GM11168 (cell line): ENCODE data around the gene GALNT10.
"Not testable (repeated sequence)": the region's sequence is repeated elsewhere in the genome, so short reads cannot be mapped to it uniquely, and the experiment has no call there.

Experiments used
- in situ Hi-C: fragments of 300-500 bp; cut with MboI; formaldehyde crosslinking; loops from one replicate; pipeline ENCODE4 v1.12.0; 2022; ENCODE audit warnings: low sequenced_read_pairs; ENCODE audit not compliant: unreplicated experiment

The GALNT10 gene

DNA sequence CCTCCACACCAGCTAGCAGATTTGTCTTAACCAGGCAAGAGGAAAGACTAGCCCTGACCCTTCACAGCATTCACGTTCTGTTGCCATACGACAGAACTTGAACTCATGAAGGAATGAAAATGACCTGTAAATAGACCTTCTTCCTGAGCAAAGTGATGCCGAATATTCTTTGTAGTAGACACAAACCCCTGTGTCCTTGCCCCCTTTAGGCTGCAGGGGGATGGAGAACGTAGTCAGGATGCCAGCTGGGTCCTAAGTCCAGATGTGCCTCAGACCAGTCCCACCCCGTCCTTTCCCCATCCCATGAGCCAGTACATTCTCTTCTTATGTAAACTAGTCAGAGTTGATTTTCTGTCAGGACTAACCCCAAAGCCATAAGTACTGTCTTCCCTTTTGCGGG lies 151.1 kb downstream of the GALNT10 start:
- in situ Hi-C loops: no loop called here

DNA sequence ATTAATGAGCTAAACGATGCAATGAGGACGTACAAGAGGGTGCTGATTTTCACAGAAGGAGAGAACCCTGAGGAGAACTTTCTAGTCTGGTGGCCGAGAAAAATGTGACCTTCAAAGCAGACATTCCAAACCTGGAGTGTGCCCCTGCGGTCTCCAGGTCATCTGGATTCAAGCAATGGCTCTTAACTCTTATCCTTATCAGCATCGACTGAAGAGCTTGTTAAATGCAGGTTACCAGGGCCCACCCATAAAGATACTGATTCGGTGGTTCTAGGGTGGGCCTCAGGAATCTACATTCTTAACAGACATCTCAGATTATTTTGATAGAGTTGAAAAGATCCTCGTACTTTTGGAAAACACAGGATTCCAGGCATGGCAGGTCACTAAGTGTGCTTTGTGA lies 151.7 kb downstream of the GALNT10 start:
- in situ Hi-C loops: no loop called here

DNA sequence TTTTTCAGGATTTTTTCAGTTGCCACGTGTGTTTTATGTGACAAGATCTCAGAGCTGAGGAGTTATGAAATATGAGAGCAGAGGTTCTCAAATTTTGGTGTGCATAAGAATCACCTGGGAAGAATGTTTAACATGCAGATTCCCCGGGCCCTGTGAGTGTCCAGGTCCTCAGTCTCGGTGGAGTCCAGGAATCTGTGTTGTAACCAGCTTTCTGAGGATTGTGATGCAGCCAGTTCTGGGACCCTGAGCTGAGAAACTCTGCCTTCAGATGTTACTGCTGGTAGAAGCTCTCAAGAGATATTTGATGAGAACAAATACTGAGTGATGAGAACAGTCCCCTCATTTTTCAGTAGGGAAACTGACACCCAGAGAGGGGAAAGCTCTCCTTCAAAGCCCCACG lies 152.4 kb downstream of the GALNT10 start:
- in situ Hi-C loops: no loop called here

DNA sequence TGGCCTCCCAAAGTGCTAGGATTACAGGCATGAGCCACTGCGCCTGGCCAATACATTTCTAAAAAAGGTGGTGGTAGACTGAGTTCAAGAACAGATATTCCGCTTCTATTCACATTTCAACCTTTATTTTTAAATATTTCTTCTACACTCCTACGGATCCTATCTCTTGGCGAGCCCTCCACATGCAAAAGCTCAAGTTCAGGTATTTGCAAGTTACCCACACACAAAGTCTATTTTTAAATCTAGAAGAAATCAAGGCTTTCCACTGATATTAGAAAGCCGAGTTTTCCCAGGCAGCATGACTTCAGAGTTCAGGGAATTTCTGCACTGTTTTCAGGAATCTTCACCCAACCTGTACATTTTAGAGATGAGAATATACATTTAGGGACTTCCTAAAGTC lies 153.9 kb downstream of the GALNT10 start:
- in situ Hi-C loops: no loop called here

DNA sequence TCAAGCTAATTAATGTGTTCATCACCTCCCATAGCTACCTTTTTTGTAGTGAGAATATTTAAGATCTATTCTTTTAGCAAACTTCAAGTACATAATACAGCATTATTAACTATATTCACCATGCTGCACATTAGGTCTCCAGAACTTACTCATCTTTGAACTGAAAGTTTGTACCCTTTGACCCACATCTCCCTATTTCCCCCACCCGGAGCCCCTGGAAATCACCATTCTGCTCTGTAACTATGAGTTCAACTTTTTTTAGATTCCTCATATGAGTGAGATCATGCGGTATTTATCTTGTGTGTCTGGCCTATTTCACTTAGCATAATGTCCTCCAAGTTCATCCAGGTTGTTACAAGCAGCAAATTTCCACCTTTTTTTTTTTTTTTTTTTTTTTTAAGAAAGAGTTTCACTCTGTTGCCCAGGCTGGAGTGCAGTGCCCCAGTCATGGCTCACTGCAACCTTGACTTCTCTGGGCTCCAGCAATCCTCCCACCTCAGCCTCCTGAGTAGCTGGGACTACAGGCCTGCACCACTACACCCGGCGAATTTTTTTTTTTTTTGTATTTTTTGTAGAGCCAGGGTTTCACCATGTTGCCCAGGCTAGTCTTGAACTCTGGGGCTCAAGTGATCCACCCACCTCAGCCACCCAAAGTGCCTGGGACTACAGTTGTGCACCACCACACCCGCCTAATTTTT lies 154.9 kb downstream of the GALNT10 start:
- in situ Hi-C loops: no loop called here

DNA sequence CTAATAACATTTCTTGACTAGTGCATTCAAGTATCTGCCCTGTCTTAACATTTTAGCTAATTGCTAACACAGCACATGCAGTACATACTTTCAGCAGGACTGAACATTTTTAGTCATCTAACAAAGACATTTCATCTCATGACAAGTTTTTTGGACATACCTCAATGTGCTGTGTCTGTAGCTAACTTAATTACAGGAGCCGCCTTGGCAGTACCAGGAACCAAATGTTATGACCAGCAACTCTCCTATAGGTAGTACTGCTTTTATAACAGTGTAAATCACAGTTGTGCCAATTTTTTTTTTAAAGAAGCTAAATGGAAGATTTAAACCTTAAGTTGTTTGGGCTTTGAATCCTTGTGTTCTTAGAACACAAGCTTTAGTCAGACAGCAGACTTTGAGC lies 155.9 kb downstream of the GALNT10 start:
- in situ Hi-C loops: no loop called here

DNA sequence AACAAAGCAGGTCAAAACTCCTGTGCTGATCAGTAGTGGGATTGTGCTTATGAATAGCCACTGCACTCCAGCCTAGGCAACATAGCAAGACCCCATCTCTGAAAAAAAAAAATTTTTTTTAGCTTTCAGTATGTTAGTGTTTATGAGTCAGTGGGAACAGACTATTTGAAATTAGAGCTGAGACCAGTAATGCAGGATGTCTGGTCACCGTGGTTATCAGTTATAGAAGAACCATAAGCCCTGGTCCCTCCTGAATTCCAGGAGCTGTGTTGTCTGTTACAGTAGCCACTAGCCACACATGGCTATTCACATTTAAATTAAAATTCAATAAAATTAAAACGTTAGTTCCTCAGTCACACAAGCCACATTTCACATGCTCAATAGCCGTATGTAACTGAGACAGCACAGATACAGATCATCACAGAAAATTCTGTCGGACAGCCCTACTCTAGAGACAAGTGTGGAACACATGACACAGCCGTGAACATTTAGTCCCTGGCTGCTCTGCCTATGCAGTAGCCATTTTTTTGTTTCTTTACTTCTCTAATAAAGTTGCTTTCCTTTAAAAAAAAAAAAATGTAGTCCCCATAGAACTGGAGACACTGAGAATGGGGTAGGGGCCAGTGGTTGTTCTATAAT lies 159.2 kb downstream of the GALNT10 start:
- in situ Hi-C loops: no loop called here

DNA sequence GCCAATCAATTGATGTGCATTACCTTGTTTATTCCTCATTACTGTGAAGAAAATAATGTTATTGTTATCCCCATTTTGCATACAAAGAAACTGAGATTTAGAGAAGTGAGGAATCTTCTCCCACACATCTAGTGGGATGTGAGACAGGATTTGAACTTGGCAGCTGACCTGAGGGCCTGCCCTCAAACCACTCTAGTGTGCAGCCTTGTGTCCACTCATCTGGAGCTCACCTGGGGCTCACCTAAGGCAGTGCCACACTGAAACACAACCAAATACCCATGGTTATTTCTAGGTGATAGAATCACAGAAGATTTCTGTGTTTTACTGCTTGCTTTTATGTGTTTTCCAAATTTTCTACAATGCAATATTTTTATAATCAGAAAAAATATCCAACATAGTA lies 160.6 kb downstream of the GALNT10 start:
- in situ Hi-C loops: no loop called here

DNA sequence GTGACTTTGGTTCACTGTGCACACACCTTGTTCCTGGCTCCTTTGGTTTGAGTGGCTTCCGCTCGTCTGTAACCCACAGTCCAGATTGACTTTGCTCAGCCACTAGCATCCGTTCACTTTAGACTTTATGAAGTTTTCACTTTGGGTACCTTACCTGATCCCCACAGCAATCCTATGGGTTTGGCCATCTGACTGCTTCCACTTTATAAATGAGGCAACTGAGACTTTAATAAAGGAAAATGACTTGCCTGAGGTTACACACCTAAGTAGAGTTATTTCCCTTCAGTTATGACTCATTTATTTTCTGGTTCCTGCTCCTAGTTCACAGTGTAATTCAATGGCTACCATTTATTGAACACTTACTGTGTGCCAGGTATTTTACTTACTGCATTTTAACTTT lies 161.0 kb downstream of the GALNT10 start:
- in situ Hi-C loops: no loop called here

DNA sequence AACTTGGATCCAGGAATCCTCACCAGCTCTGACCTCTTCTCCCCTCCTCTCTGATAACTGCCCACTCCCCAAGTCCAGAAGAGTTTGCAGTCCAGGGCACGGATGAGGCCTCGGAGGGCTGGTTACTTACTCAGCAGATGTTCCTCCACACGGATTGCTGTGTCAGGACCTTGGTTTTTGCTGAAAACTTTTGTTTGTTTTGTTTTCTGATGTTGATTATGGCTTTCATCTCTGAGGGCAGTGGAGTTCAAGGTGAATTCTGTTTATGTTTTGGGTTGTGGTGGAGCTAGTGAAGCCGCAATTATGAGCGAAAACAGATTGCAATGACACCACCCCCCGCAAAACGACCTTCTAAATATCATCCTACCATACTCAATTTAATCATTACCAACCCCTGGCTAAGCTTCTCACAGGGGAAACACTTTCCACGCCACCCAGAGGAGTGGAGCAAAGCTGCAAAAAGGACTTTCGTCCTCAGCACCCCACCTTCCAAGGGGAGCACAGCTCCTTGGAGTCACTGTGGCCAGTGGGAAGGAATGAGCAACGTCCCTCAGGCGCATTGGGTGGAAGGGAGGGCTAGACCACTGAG lies 162.5 kb downstream of the GALNT10 start:
- in situ Hi-C loops: no loop called here

DNA sequence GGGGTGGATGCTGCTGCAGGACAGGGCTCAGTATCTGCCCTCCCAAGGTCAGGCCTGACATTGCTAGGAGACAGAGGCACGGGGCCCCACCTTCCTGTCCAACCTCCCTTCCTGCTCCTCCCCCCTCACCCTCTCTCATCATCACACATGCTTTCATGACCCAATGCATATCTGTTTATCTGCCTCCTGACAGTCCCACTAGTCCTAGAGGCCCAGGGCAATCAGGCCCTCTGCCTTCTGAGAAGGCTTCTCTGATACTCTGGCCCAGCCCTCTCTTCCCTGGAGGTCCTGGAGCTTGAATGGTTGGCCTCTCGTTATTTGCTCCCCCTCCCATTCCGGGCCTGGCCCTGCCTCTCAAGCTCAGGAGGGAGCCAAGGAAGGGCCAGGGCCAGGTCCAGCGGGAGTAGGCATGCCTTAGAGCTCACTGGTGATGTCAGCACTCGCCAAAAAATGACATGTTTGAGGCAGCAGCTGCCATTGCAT lies 164.6 kb downstream of the GALNT10 start:
- in situ Hi-C loops: no loop called here

DNA sequence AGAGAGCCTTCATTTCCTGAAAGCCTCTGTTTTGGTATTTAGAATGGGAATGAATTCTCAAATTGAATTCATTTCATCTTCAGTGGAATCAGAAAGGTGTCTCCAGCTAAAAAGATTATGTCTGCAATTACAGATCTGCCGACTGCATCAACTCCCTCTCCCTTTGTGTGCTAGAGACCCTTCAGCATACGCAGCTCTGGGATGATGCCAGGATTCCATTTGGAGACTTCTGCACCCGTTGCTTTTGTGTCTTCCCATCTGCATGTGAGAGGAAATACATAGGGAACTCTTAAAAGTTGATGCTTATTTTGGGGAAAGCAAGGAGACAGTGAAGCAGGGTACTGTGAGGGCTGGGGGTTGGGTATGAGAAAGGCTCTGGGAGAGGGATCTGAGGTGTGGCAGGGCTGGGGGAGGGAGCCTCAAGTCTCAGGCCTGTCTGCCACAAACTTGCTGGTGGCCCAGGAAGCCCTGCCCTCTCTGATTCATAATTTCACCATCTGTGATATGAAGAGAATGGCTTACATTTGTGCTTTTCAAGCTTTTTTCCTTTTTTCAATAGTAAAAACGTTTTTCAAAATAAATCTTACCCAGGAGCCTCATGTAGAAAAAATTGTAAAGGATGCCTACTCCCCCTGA lies 165.6 kb downstream of the GALNT10 start:
- in situ Hi-C loops: no loop called here

DNA sequence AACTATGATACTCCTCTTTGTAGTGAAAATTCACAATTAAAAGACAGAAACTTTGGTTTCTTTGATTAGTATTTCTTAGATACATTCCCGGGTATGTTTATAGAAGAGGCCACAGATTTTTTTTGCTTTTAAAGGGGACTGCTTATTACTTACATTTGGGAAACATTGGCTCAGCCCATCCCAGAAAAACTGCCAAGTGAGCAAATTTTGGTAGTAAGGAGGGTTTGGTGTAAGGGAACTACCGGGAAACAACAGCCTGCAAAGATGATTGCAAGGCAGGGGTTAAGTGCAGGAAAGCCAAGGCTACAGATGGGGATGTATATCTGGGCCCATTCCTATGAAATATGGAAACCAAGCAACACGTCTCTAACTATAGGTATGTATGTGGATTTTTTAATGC lies 166.4 kb downstream of the GALNT10 start:
- in situ Hi-C loops: no loop called here

DNA sequence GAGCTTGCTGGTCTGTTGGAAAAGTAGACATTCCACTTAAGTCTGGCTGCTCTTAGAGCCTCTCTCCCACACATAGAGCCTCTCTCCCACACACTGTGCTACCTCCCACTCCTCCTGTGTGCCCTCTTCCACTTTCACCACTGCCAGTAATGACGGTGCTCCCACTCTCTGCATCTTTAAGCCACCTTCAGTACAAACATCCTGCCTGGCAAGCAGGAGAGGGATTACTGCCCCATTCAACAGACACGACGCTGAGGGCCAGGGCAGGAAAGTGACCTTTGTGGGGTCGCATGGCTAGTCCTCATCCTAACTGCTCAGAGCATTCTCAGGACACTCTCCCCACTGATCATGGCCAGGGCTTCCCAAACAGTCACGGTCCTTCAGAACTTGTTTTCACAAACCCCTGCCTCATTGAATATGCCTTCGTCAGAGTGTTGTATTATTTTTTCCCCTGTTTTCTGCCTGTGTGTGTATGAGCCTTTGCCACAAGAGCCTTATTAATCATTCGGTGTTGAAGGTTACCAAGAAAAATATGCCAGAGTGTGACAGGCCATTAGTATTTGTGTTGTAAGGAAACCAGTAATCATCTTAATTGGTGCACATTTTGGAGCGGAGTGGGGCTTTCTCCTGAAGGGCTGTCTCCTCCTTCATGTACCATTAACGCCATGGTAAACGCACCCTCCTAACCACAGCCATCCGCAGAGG lies 168.1 kb downstream of the GALNT10 start:
- in situ Hi-C loops: no loop called here

DNA sequence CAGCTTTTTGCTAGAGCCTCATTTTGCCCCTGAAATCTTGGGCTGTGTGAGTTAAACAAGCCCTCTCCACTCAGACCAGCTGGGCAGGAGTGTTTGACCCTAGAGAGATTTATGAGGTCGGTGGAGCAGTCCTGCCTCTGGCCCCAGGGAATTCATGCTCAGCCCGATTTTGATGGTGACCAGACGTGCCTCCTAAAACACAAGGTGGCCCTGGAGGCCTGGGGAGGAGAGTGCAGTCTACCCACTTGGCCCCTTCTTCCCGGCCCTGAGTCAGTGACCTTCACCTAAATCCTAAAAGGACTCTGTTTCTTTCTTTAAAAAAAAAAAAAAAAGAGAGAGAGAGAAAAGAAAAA lies 168.7 kb downstream of the GALNT10 start:
- in situ Hi-C loops: no loop called here

DNA sequence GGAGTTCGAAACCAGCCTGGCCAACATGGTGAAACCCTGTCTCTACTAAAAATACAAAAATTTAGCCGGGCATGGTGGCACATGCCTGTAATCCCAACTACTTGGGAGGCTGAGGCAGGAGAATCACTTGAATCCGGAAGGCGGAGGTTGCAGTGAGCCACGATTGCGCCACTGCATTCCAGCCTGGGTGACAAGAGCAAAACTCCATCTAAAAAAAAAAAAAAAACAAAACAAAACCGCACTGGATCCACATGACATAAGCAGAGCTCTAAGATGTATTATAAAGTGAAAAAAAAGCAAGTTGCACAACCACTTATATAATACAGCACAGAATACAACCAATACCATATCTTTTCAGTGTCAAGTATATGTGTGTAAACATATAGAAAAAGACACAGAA lies 169.7 kb downstream of the GALNT10 start:
- in situ Hi-C loops: not testable (repeated sequence)

DNA sequence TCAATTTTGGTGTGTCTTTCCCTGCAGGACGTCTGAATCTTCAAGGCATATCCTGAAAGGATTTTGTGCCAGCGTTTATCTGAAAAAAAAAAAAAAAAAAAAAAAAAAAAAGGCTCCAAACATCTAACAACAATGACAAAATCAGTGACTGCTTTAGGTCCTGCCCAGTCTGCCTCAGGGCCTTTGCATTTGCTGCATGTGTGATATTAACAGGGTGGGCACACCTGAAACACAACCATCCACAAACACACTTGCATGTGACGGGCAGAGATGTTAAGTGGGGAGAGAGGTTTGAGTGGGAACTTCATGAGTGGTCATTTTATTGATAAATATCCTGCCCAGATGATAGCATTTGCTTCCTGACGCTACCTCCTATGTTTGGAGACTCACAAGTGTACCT lies 172.9 kb downstream of the GALNT10 start:
- in situ Hi-C loops: no loop called here

DNA sequence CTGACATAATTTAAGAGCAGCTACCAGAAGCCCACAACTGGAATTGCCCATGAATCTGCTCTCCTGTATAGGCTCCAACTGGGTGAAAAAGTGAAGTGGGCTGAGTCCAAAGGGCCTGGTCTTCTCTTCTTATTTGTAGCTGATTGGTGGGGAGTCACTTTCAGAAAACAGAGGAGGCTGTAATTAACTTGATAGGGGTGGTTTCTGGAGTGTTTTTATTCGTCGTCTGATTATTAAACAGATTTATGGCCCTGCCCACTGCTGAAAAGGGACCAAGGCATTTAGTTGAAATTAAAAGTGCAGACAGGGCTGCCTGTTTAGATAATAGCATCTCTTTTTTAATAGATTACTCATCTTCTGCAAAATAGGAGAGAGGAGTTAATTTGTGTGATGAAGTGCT lies 174.2 kb downstream of the GALNT10 start:
- in situ Hi-C loops: no loop called here

DNA sequence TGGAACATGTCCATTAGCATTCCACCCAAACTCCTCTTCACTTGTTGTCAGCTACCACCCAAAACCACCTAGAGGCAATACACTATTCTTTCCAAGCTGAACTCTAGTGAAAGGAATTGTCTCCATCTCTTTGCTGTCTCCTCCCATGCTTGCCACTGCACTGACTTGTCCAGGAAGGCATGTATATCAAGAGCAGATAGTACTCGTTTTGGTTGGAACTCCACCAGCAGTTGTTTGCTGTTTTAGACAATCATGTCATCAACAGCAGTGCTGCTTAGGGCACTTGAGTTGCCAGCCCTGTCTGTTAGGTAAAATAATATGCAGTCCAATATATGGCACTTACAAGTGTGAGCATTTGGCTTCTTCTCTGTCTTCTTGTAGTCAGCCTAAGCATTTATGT lies 175.3 kb downstream of the GALNT10 start:
- in situ Hi-C loops: no loop called here

DNA sequence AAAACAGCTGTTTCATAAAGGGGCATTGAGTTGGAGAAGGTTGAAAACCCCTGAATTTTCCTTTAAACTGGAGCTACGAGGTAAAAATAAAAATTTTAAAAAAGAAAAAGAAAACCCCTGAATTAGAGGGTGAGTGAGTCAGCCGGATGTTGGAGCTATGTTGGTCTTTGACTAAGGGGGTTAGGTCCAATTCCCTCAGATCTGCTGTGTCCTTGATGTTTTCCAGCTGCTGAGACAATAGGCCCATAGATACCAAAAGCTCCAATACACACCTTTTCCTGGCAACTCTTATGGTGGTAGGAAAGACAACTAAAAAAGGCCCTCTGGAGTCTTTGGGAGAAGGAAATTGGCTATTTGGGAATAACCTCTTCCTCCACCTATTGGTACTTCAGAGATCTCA lies 175.8 kb downstream of the GALNT10 start:
- in situ Hi-C loops: no loop called here

DNA sequence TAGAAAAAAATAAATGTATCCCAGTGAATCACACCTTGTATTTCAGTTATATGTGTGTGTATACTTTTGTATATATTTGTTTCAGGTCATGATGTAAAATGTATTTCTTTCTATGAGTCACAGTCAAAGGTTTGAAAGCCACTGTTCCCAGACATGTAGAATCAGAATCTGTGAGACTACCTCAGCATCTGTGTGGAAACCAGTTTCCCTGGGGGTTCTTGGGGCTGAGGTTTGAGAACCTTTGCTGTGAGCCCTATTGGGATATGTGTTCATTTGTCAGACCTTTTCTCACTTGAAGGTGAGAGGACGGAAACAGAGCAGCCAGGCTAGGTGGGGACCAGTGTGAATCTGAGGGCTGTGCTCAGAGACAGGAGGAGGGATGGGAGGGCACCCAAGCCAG lies 176.6 kb downstream of the GALNT10 start:
- in situ Hi-C loops: no loop called here
